ENCODE results near the gene KANK2.

KANK2 gene

DNA sequence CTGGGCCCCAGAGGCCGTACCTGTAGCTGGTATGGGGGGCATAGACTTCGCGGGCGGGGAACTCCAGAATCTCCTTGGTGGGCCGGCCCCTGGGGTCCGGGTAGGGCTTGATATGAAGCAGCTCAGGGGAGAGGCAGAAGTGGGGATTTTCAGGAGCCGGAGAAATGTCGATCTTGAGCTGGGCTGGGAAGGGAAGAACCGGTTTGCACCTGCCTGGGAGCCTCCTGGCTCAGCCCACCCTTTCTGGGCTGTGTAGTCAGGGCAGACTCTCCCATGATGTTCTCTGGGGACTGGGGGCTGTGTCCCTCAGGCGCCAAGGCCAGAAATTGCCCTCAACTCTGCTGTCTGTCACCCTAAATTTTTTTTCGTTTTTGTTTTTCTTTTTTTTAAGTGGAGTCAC, 44.7 kb upstream of the KANK2 start:
- no peaks in the 10 kb centered on the region for H3K27me3 ChIP-seq
- no peak overlapping the region for H3K4me3 ChIP-seq (ENCODE audit: low read depth, low read length)
- H3K9me3 ChIP-seq: no peaks in the 10 kb centered on the region
- H3K4me1 ChIP-seq: peaks cover 2% of the 10 kb centered on the region; the same call in 1 of the 2 replicates
- TF ChIP-seq, protein P1, sequence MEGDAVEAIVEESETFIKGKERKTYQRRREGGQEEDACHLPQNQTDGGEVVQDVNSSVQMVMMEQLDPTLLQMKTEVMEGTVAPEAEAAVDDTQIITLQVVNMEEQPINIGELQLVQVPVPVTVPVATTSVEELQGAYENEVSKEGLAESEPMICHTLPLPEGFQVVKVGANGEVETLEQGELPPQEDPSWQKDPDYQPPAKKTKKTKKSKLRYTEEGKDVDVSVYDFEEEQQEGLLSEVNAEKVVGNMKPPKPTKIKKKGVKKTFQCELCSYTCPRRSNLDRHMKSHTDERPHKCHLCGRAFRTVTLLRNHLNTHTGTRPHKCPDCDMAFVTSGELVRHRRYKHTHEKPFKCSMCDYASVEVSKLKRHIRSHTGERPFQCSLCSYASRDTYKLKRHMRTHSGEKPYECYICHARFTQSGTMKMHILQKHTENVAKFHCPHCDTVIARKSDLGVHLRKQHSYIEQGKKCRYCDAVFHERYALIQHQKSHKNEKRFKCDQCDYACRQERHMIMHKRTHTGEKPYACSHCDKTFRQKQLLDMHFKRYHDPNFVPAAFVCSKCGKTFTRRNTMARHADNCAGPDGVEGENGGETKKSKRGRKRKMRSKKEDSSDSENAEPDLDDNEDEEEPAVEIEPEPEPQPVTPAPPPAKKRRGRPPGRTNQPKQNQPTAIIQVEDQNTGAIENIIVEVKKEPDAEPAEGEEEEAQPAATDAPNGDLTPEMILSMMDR (IDR thresholded peaks at IDR 0.05; ENCODE audit: low read depth, low read length): no peak
- H3K36me3 ChIP-seq: no peaks in the 10 kb centered on the region
- no peak for DNase-seq

DNA sequence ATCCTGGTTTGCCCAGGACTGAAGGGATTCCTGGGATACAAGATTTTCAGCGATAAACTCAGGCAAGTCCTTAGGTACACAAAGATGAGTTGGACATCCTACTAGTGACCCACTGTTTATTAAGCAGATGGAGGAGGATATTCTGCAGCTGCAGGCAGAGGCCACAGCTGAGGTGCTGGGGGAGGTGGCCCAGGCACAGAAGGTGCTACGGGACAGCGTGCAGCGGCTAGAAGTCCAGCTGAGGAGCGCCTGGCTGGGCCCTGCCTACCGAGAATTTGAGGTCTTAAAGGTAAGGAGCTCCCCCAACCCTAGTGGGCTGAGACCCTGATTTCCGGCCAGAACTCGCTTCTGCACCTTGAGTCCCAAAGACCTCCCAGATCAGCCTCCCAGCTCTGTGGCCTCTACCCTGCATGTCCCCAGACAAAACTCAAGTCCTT, 42.7 kb upstream of the KANK2 start:
- DNase-seq: no peak

GRCh38 chr19:11239377-11240000, 42.1 kb upstream of the KANK2 start, which contains the start of gene ANGPTL8:
Gene ANGPTL8 (plus strand): TSS chr19:11239619. CDS start chr19:11239638, 19 bp downstream.
- no peak for DNase-seq
- TF ChIP-seq, protein P1 (IDR thresholded peaks at IDR 0.05; ENCODE audit: low read depth, low read length): no peak
- H3K4me3 ChIP-seq (ENCODE audit: low read depth, low read length): no peak within 1 kb of the TSS
- no peaks in the 10 kb centered on the region for H3K27me3 ChIP-seq
- H3K36me3 ChIP-seq: no peaks in the 10 kb centered on the region
- H3K4me1 ChIP-seq: peaks cover 2% of the 10 kb centered on the region; the same call in 1 of the 2 replicates
- no peaks in the 10 kb centered on the region for H3K9me3 ChIP-seq

More for the DNA sequence above, 42.7 kb upstream of the KANK2 start:
- TF ChIP-seq, protein P1 (IDR thresholded peaks at IDR 0.05; ENCODE audit: low read depth, low read length): no peak
- Histone ChIP-seq H3K36me3 (no peaks in the 10 kb centered on the region), H3K9me3 (no peaks in the 10 kb centered on the region), H3K27me3 (no peaks in the 10 kb centered on the region), H3K4me1 (peaks cover 2% of the 10 kb centered on the region; the same call in 1 of the 2 replicates), H3K4me3 (ENCODE audit: low read depth, low read length) (no peak overlapping the region)

DNA sequence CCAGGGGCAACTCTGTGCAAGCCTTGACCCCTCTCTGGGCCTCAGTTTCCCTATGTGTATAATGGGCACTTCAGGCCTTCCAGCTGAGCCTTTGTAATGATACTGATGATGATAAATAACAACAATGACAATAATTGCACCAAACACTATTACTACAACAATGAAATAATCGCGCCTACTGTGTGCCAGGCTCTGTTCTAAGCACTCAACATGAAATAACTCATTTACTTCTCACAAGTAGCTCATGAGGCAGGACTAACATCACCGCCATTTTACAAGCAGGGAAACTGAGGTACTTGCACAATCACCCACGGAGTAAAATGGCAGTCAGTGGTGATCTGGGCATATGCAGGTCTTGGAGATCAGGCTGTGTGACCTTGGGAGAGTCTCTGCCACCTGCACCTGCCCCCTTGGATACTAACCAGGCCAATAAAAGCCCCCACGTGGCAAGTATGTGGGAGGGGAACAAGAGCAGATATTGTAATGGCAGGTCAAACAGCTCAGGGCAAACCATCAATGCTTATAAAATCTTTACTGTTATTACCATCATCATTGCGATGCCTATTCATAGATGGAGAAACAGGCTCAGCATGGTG, 41.5 kb upstream of the KANK2 start:
- H3K27me3 ChIP-seq: no peaks in the 10 kb centered on the region
- peaks cover 2% of the 10 kb centered on the region; the same call in 1 of the 2 replicates for H3K4me1 ChIP-seq
- H3K4me3 ChIP-seq (ENCODE audit: low read depth, low read length): no peak overlapping the region
- no peaks in the 10 kb centered on the region for H3K36me3 ChIP-seq
- DNase-seq: no peak
- TF ChIP-seq, protein P1 (IDR thresholded peaks at IDR 0.05; ENCODE audit: low read depth, low read length): no peak
- no peaks in the 10 kb centered on the region for H3K9me3 ChIP-seq

DNA sequence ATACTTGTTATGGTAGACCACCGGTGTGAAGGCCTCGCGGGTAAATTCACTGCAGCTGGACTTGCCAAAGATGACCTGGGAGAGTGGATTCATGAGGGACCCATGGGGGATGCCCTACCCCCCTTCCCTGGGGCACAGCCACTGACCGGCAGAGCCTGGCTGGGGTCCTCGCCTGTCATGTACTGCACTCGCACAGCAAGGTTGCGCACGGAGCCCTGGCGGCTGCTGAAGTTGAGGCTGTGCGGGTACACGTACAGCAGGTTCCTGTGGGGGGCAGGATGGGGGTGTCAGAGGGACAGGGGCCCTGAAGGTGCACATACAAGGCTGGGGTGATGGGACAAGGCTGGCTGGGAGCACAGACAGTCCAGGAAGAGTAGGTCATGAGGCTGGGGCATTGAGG, 40.7 kb upstream of the KANK2 start:
- peaks cover 1% of the 10 kb centered on the region; the same call in 1 of the 2 replicates for H3K4me1 ChIP-seq
- TF ChIP-seq, protein P1 (IDR thresholded peaks at IDR 0.05; ENCODE audit: low read depth, low read length): no peak
- no peak for DNase-seq
- no peaks in the 10 kb centered on the region for H3K36me3 ChIP-seq
- H3K9me3 ChIP-seq: no peaks in the 10 kb centered on the region
- H3K27me3 ChIP-seq: no peaks in the 10 kb centered on the region
- H3K4me3 ChIP-seq (ENCODE audit: low read depth, low read length): no peak overlapping the region

- no peak overlapping the region for H3K4me3 ChIP-seq (ENCODE audit: low read depth, low read length)
- no peaks in the 10 kb centered on the region for H3K27me3 ChIP-seq
- DNase-seq: no peak
- H3K4me1 ChIP-seq: no peaks in the 10 kb centered on the region
- TF ChIP-seq, protein P1 (IDR thresholded peaks at IDR 0.05; ENCODE audit: low read depth, low read length): no peak
- H3K36me3 ChIP-seq: no peaks in the 10 kb centered on the region
- H3K9me3 ChIP-seq: no peaks in the 10 kb centered on the region
These were observed 40.0 kb upstream of the KANK2 start for GRCh38 chr19:11237321-11237720.
